ENCODE measurements around the gene NR2F1-AS1. TPM values are rescaled to one million over a fixed set of nuclear protein-coding genes. Genes with fewer than 3 reads are reported as not detected.

Gene NR2F1-AS1
- total RNA-seq, 1 donor from 2014 or later = 6.9 TPM

DNA sequence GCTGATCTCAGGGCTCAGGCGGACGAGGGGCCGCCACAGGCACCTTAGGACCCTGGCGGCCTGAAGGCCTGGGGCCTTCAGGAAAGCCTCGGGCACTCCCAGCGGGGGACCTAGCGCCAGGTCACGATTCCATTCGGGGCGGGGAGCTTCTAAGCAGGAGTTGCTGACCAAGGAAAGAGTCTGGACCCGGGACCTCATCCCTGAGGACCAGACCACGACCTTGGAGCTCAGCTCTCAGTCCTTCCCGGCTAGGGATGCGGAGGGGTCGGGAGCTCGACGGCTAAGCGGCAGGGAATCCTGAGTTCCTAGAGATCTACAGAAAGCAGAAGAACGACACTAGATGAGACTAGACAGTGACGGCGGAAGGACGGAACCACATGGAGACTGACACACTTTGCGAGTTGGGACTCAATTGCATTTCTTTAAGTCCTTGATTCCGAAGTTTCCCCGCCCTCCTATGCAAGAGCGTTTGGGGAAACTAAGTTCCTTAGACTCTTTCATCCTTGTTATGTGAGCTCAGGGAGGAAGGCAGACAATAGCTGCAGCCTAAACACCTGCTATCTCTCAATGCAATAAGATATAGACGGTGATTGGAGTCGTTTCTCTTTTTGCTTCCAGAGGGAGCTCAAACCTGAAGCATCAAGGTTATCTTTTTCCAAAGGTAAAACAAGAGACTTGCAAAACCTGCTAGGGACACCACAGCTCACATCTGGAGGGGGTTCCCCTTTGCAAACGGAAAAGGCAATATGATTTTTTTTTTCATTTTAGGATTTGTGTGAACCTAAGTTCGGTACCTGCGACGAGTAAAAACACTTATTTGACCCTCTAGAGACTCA lies 9.7 kb downstream of the NR2F1-AS1 start:
- no peaks in the 10 kb centered on the region for H3K9me3 ChIP-seq (ENCODE audit: insufficient read depth, low read depth, low read length)
- Mint-ChIP-seq H3K9me3 (ENCODE audit: unreplicated experiment) (peaks cover 6% of the 10 kb centered on the region), H3K36me3 (ENCODE audit: low read depth, unreplicated experiment) (peaks cover 2% of the 10 kb centered on the region), H3K4me1 (ENCODE audit: low read depth, unreplicated experiment) (peaks cover 3% of the 10 kb centered on the region), H3K27me3 (ENCODE audit: low read depth, unreplicated experiment) (peaks cover 78% of the 10 kb centered on the region), H3K4me3 (ENCODE audit: unreplicated experiment) (no peak overlapping the region), H3K27ac (ENCODE audit: unreplicated experiment) (no peak overlapping the region)
- no peak overlapping the region for H3K9ac ChIP-seq (ENCODE audit: low read length)
- peaks cover 4% of the 10 kb centered on the region for H4K20me1 ChIP-seq (ENCODE audit: insufficient read depth, low read length)
- FAIRE-seq = no peak
- peak overlapping the region; percentile 85 for H3K4me2 ChIP-seq (ENCODE audit: low read length)
- no peaks in the 10 kb centered on the region for H3K27me3 ChIP-seq (ENCODE audit: insufficient read depth, low read length)
- peaks cover 27% of the 10 kb centered on the region for H3K4me1 ChIP-seq (ENCODE audit: insufficient read depth, low read length)
- TF ChIP-seq, protein P1, sequence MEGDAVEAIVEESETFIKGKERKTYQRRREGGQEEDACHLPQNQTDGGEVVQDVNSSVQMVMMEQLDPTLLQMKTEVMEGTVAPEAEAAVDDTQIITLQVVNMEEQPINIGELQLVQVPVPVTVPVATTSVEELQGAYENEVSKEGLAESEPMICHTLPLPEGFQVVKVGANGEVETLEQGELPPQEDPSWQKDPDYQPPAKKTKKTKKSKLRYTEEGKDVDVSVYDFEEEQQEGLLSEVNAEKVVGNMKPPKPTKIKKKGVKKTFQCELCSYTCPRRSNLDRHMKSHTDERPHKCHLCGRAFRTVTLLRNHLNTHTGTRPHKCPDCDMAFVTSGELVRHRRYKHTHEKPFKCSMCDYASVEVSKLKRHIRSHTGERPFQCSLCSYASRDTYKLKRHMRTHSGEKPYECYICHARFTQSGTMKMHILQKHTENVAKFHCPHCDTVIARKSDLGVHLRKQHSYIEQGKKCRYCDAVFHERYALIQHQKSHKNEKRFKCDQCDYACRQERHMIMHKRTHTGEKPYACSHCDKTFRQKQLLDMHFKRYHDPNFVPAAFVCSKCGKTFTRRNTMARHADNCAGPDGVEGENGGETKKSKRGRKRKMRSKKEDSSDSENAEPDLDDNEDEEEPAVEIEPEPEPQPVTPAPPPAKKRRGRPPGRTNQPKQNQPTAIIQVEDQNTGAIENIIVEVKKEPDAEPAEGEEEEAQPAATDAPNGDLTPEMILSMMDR (IDR thresholded peaks at IDR 0.05; ENCODE audit: insufficient read depth, low read depth, low read length) = no peak
- TF ChIP-seq EZH2 (IDR thresholded peaks at IDR 0.05; ENCODE audit: insufficient read depth, low read length) = no peak
- no peaks in the 10 kb centered on the region for H3K36me3 ChIP-seq (ENCODE audit: insufficient read depth, low read length)
- no peak overlapping the region for H3K27ac ChIP-seq (ENCODE audit: low read depth, low read length)
- H3K4me3 ChIP-seq (ENCODE audit: insufficient read depth, low read depth, low read length) = no peak overlapping the region
- peaks cover 100% of the 10 kb centered on the region for H3K79me2 ChIP-seq (ENCODE audit: insufficient read depth, low read length)
- no peak for DNase-seq (ENCODE audit: low read depth)
- no peak overlapping the region for H2AFZ ChIP-seq (ENCODE audit: low read depth, low read length)

DNA sequence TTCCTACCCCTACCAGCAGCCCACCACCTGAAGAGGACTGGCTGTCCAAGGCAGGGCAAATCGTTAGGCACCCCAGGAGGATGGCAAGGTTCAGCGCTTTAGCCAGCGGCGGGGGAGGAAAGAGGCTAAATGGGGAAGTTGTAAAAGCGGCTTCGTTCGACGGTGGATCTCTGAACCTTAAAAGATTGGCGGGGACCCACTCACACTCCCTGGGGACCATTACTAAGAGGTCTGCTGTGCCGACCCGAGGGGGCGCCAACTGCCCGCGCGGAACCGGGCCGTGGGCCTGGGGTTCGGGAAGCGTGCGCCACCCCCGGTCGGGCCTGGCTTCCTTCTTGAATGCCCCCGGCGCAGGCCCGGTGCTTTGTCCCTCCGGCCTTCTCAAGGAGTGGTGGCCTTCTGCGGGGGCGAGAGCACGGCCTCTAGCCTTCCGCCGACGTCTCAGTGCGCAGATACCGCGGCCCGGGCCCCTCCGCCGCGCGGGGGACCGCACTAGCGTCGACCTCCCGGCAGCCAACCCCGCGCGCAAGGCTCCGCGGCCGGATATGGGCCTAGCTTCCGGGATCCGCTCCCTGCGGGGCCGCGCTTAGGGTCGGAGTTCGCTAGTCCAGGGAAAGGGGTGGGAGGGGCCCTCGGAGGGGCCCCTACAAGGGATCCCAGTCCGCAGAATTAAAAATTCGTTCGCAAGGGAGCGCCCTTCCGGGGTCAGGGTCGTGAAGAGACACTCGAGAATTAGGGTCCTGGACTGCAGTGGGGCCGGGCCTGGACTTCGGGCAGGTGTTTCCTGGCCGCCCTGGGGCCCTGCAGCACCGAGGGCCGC lies 10.5 kb downstream of the NR2F1-AS1 start:
- H3K4me2 ChIP-seq (ENCODE audit: low read length) = peak overlapping the region; percentile 20

More for the DNA sequence above, 10.5 kb downstream of the NR2F1-AS1 start:
- H3K4me1 ChIP-seq (ENCODE audit: insufficient read depth, low read length) = peaks cover 24% of the 10 kb centered on the region
- no peaks in the 10 kb centered on the region for H3K27me3 ChIP-seq (ENCODE audit: insufficient read depth, low read length)
- H3K9ac ChIP-seq (ENCODE audit: low read length) = no peak overlapping the region
- no peak overlapping the region for H3K4me3 Mint-ChIP-seq (ENCODE audit: unreplicated experiment)
- no peak overlapping the region for H3K27ac ChIP-seq (ENCODE audit: low read depth, low read length)
- no peak overlapping the region for H3K27ac Mint-ChIP-seq (ENCODE audit: unreplicated experiment)
- no peak overlapping the region for H2AFZ ChIP-seq (ENCODE audit: low read depth, low read length)
- H3K79me2 ChIP-seq (ENCODE audit: insufficient read depth, low read length) = peaks cover 100% of the 10 kb centered on the region
- H3K4me3 ChIP-seq (ENCODE audit: insufficient read depth, low read depth, low read length) = no peak overlapping the region
- peaks cover 3% of the 10 kb centered on the region for H3K4me1 Mint-ChIP-seq (ENCODE audit: low read depth, unreplicated experiment)
- peaks cover 70% of the 10 kb centered on the region for H3K27me3 Mint-ChIP-seq (ENCODE audit: low read depth, unreplicated experiment)
- H3K36me3 ChIP-seq (ENCODE audit: insufficient read depth, low read length) = no peaks in the 10 kb centered on the region
- FAIRE-seq = no peak
- peaks cover 2% of the 10 kb centered on the region for H3K36me3 Mint-ChIP-seq (ENCODE audit: low read depth, unreplicated experiment)
- H3K9me3 ChIP-seq (ENCODE audit: insufficient read depth, low read depth, low read length) = no peaks in the 10 kb centered on the region
- H3K9me3 Mint-ChIP-seq (ENCODE audit: unreplicated experiment) = peaks cover 6% of the 10 kb centered on the region
- TF ChIP-seq, protein P1 (IDR thresholded peaks at IDR 0.05; ENCODE audit: insufficient read depth, low read depth, low read length) = no peak
- TF ChIP-seq EZH2 (IDR thresholded peaks at IDR 0.05; ENCODE audit: insufficient read depth, low read length) = no peak
- no peak for DNase-seq (ENCODE audit: low read depth)
- H4K20me1 ChIP-seq (ENCODE audit: insufficient read depth, low read length) = peaks cover 4% of the 10 kb centered on the region
